Stomach (tissue), 9 donors: ENCODE data around the gene RNF220. TPM values are rescaled to one million over a fixed set of nuclear protein-coding genes. Genes with fewer than 3 reads are reported as not detected.

Experiments used
- DNase-seq, 2 donors: peaks; one replicate each; pipeline versions ENCODE4 v3.0.0 to v3.0.0-alpha.2; 2013 to 2019
- H3K27ac ChIP-seq, 5 donors: fragments of 200-600 bp in 4 of 5; sonication (generic) in 4 of 5; one replicate each; pipeline ENCODE4 v1.5.1; 2013 to 2019; ENCODE audit warnings: mild to moderate bottlenecking in 1 of 5, moderate library complexity in 1 of 5
- H3K27me3 ChIP-seq, 3 donors: fragments of 200-600 bp; sonication (generic); one replicate each; pipeline ENCODE4 v1.5.1; 2017 to 2019; ENCODE audit warnings: mixed run types in 1 of 3
- H3K36me3 ChIP-seq, 4 donors: fragments of 200-600 bp; sonication (generic); 1 replicate in 3 of 4; 2 replicates in 1 of 4; pipeline ENCODE4 v1.5.1; 2016 to 2019
- H3K4me1 ChIP-seq, 4 donors: fragments of 200-600 bp; sonication (generic); one replicate each; pipeline ENCODE4 v1.5.1; 2016 to 2019
- H3K4me3 ChIP-seq, 4 donors: fragments of 200-600 bp; sonication (generic) in 3 of 4; one replicate each; pipeline ENCODE4 v1.5.1; 2016 to 2019; ENCODE audit warnings: mild to moderate bottlenecking in 1 of 4
- H3K9me3 ChIP-seq, 4 donors: fragments of 200-600 bp; sonication (generic); one replicate each; pipeline ENCODE4 v1.5.1; 2016 to 2019
- EP300 ChIP-seq: sonication (generic); formaldehyde crosslinking; IDR thresholded peaks from one replicate; pipeline ENCODE4 v1.6.1; 2017; ENCODE audit warnings: antibody characterized with exemption
- POLR2A ChIP-seq, 4 donors: fragments of 450-650 bp; IDR thresholded peaks; one replicate each; pipeline ENCODE4 v1.6.1; 2016; ENCODE audit warnings: antibody characterized with exemption in 4 of 4, control low read depth in 2 of 4, mild to moderate bottlenecking in 1 of 4, moderate library complexity in 1 of 4
- POLR2AphosphoS5 ChIP-seq, 3 donors: sonication (generic); formaldehyde crosslinking; IDR thresholded peaks; one replicate each; pipeline ENCODE4 v1.6.1; 2016; ENCODE audit warnings: antibody characterized with exemption in 3 of 3
- WGBS, 5 donors: extraction: QIAGEN DNeasy Blood & Tissue Kit in 3 of 5; methylation state at CpG; one replicate each; pipeline versions ENCODE4 v1.1.5 to v1.1.7; 2013 to 2018; 5-methylcytosine and 5-hydroxymethylcytosine counted together
- intact Hi-C: fragments of 100-400 bp; cut with DNase I; formaldehyde crosslinking; loops from one replicate; pipeline ENCODE4 v1.15.1; 2023; ENCODE audit warnings: low total_unique reads
- polyA plus RNA-seq, 3 donors: library from polyadenylated mRNA; stranded (reverse); fragments of 200-250 nt; gene quantifications; one replicate each; pipeline ENCODE4 v1.2.3, GENCODE V29; 2013
- total RNA-seq, 5 donors: library from RNA; depleted of rRNA; stranded (reverse); fragments of >200 nt; gene quantifications; one replicate each; pipeline versions ENCODE4 v1.1.0 to v1.2.3, GENCODE V29; 2014 to 2016
- TF ChIP-seq, protein P1 (sequence below), 7 experiments: fragments of 450-650 bp in 4 of 7; fragments of 200-600 bp in 3 of 7; sonication (generic) in 3 of 7; IDR thresholded peaks; one replicate each; pipeline ENCODE4 v1.5.1; 2016 to 2019; ENCODE audit warnings: antibody characterized with exemption in 7 of 7, control low read depth in 2 of 7, mild to moderate bottlenecking in 1 of 7
- donor health status: healthy with polysubstance abuse.
- donor health status: Bipolar disorder and iron deficiency.
- donor health status: healthy.

Gene RNF220
- total and polyA plus RNA-seq, 8 donors, result 21.0 to 207 (median 47.2) TPM

DNA sequence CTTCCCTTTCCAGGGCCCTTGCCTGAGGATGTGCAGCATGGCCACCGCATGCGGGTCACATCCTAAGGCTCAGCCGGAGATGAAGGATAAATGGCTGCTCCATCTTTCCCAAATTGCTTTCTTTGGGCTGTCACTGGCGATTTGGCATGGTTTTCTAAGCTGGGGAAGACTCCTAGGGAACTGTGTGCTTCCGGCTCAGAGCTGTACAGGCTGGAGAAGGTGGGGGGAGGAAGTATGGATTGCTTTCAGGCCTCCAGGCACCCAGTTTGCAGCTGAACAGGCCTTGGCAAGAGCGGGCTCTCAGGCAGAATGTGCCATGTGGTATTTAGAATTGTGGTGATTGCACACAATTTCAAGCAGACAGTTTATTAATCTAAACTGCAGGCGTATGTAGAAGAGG is 220.3 kb downstream of the RNF220 start:
- H3K4me1 ChIP-seq, result no peaks in the 10 kb centered on the region
- WGBS, 5 donors, result 74 to 88% (median 86%) methylated on average over 5 to 7 of the region's 7 CpGs
- H3K27ac ChIP-seq, result no peak overlapping the region
- H3K36me3 ChIP-seq, result no peaks in the 10 kb centered on the region
- H3K4me3 ChIP-seq, result no peak overlapping the region
- TF ChIP-seq EP300, result no peak
- no peak for TF ChIP-seq POLR2A (IDR thresholded peaks at IDR 0.05)
- no peak for TF ChIP-seq POLR2AphosphoS5 (IDR thresholded peaks at IDR 0.05)
- TF ChIP-seq, protein P1, sequence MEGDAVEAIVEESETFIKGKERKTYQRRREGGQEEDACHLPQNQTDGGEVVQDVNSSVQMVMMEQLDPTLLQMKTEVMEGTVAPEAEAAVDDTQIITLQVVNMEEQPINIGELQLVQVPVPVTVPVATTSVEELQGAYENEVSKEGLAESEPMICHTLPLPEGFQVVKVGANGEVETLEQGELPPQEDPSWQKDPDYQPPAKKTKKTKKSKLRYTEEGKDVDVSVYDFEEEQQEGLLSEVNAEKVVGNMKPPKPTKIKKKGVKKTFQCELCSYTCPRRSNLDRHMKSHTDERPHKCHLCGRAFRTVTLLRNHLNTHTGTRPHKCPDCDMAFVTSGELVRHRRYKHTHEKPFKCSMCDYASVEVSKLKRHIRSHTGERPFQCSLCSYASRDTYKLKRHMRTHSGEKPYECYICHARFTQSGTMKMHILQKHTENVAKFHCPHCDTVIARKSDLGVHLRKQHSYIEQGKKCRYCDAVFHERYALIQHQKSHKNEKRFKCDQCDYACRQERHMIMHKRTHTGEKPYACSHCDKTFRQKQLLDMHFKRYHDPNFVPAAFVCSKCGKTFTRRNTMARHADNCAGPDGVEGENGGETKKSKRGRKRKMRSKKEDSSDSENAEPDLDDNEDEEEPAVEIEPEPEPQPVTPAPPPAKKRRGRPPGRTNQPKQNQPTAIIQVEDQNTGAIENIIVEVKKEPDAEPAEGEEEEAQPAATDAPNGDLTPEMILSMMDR (IDR thresholded peaks at IDR 0.05), result no peak
- H3K27me3 ChIP-seq, result no peaks in the 10 kb centered on the region
- intact Hi-C loops, result no loop called here
- no peak for DNase-seq
- no peaks in the 10 kb centered on the region for H3K9me3 ChIP-seq

GRCh38 chr1:44628962-44629756 is 224.1 kb downstream of the RNF220 start:
- Histone ChIP-seq H3K4me3 (no peak overlapping the region), H3K9me3 (no peaks in the 10 kb centered on the region), H3K4me1 (peaks cover 16 to 26% (median 22%) of the 10 kb centered on the region in 4 donors), H3K27me3 (no peaks in the 10 kb centered on the region), H3K27ac (no peak overlapping the region), H3K36me3 (peaks cover 0 to 12% (median 11%) of the 10 kb centered on the region in 4 donors)
- no peak for DNase-seq
- 72 to 82% (median 73%) methylated on average over 5 of the region's 5 CpGs for WGBS, 5 donors
- intact Hi-C loops, result no loop called here
- TF ChIP-seq, protein P1 (IDR thresholded peaks at IDR 0.05), result no peak
- peak in 1 of 3 donors; percentile 31 for TF ChIP-seq POLR2AphosphoS5 (IDR thresholded peaks at IDR 0.05)

DNA sequence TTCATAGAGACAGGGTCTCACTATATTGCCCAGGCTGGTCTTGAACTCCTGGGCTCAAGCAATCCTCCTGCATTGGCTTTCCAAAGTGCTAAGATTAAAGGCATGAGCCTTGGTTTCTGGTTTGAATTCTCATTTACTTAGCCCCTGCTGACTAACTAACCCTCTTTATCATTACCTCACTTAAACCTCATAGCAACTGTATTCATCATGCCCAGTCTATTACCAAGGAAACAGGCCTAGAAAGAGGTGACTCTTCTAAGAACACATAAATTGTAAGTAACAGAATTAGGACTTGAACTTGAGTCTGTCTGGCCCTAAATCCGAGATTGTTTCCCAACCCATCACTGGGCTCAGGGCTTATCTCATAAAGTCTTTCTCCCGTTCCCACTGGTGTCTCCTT is 225.1 kb downstream of the RNF220 start:
- TF ChIP-seq POLR2A (IDR thresholded peaks at IDR 0.05) (no peak), EP300 (no peak), POLR2AphosphoS5 (IDR thresholded peaks at IDR 0.05) (no peak)
- TF ChIP-seq, protein P1 (IDR thresholded peaks at IDR 0.05), result no peak
- Histone ChIP-seq H3K9me3 (no peaks in the 10 kb centered on the region), H3K27me3 (no peaks in the 10 kb centered on the region), H3K4me1 (peaks cover 16 to 35% (median 30%) of the 10 kb centered on the region in 4 donors), H3K4me3 (no peak overlapping the region), H3K27ac (no peak overlapping the region), H3K36me3 (peaks cover 3 to 22% (median 20%) of the 10 kb centered on the region in 4 donors)
- no peak for DNase-seq
- intact Hi-C loops, result no loop called here
- 93 to 100% (median 97%) methylated on average over 2 of the region's 2 CpGs for WGBS, 5 donors

DNA sequence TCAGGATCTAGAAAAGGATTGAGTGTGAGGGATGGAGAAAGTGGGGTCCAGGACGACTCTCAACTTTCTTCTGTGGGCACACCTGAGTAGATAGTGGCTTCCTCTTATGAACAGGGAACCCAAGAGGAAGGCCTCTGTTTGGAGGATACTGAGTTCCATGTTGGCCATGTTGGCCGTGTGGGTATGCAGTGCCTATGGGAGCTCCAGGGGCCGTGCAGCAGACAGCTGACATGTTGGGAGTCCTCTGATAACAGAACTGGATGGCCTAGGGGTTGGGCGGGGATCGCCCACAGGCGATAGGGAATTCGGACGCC is 226.2 kb downstream of the RNF220 start:
- intact Hi-C loops, result no loop called here
- 11 to 29% (median 18%) methylated on average over 2 to 8 of the region's 8 CpGs for WGBS, 5 donors
- peaks cover 16 to 44% (median 33%) of the 10 kb centered on the region in 4 donors for H3K4me1 ChIP-seq
- peaks cover 14 to 33% (median 32%) of the 10 kb centered on the region in 4 donors for H3K36me3 ChIP-seq
- peak overlapping the region; percentile 83 to 95 (median 83) for H3K4me3 ChIP-seq
- DNase-seq, result no peak
- H3K27ac ChIP-seq, result peak overlapping the region; percentile 87 to 96 (median 92)
- TF ChIP-seq POLR2AphosphoS5 (IDR thresholded peaks at IDR 0.05) (no peak), POLR2A (IDR thresholded peaks at IDR 0.05) (no peak), EP300 (peak; percentile 23)
- TF ChIP-seq, protein P1 (IDR thresholded peaks at IDR 0.05), result no peak
- no peaks in the 10 kb centered on the region for H3K9me3 ChIP-seq
- no peaks in the 10 kb centered on the region for H3K27me3 ChIP-seq
